ENCODE results near the gene TAGLN. TPM values are rescaled to one million over a fixed set of nuclear protein-coding genes. Genes with fewer than 3 reads are reported as not detected.
A peak's percentile ranks its signal among the peaks of the same experiment; 100 is the strongest.

TAGLN gene
- total RNA-seq, 1 donor from 2014 or later = 17.9 TPM

DNA sequence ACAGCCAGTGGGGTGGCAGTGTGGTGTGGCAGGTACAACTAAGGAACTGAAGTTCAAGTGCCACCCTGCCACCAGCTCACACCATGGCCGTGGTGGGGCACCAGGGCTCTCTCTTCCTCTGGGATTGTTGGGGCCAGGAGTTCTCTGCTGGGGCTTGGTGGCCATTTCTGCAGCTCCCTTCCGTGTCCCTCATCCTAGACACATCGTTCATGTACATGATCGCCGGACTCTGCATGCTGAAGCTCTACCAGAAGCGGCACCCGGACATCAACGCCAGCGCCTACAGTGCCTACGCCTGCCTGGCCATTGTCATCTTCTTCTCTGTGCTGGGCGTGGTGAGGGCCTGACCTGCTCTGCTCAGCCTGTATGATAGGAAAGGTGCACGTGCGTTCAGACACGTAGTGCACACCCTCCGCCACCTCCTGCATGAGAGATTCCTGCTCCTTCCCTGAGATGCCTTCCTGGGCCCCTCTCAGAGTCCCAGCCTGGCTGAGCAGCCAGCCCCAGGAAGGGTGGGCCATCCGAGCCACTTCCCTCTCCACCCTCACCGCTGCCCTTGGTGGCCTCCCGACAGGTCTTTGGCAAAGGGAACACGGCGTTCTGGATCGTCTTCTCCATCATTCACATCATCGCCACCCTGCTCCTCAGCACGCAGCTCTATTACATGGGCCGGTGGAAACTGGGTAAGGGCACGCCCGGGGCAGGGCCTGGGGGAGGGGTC is 7.3 kb upstream of the TAGLN start:
- ChIA-PET POLR2A (interaction anchor here (0.6 to 4.5 kb wide), 4 partner anchors 13 to 261 kb away, joined by 3 to 63 read pairs (median 4); partner anchors contain the start of gene SIDT2), CTCF (no interaction called here)
- no peak for ATAC-seq (ENCODE audit: low read depth)
- intact Hi-C loops (cut with micrococcal nuclease) = no loop called here
- Mint-ChIP-seq H3K27ac (peak overlapping the region; percentile 46), H3K4me1 (peaks cover 60% of the 10 kb centered on the region), H3K9me3 (no peaks in the 10 kb centered on the region), H3K4me3 (no peak overlapping the region), H3K36me3 (ENCODE audit: low read depth) (peaks cover 85% of the 10 kb centered on the region), H3K27me3 (no peaks in the 10 kb centered on the region)
- TF ChIP-seq, protein P1, sequence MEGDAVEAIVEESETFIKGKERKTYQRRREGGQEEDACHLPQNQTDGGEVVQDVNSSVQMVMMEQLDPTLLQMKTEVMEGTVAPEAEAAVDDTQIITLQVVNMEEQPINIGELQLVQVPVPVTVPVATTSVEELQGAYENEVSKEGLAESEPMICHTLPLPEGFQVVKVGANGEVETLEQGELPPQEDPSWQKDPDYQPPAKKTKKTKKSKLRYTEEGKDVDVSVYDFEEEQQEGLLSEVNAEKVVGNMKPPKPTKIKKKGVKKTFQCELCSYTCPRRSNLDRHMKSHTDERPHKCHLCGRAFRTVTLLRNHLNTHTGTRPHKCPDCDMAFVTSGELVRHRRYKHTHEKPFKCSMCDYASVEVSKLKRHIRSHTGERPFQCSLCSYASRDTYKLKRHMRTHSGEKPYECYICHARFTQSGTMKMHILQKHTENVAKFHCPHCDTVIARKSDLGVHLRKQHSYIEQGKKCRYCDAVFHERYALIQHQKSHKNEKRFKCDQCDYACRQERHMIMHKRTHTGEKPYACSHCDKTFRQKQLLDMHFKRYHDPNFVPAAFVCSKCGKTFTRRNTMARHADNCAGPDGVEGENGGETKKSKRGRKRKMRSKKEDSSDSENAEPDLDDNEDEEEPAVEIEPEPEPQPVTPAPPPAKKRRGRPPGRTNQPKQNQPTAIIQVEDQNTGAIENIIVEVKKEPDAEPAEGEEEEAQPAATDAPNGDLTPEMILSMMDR (IDR thresholded peaks at IDR 0.05) = no peak
- DNase-seq = no peak

DNA sequence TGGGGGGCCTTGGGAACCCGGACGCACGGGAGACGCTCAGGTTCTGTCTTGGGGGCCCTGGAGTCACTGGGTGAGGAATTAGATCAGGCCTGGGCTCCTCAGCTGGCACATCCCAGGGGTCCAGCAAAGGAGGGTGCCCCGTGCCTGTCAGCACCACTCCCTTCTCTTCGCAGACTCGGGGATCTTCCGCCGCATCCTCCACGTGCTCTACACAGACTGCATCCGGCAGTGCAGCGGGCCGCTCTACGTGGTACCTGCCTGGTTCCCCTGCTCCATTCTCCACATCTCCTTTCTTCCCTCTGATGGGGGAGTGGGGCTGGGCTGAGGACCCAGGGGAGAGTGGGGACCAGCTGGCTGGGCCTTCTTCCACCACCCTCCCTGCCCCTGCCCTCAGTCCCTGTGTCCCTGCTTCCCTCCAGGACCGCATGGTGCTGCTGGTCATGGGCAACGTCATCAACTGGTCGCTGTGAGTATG is 6.7 kb upstream of the TAGLN start:
- Mint-ChIP-seq H3K27ac (peak overlapping the region; percentile 61), H3K27me3 (no peaks in the 10 kb centered on the region), H3K4me1 (peaks cover 58% of the 10 kb centered on the region), H3K9me3 (no peaks in the 10 kb centered on the region), H3K4me3 (no peak overlapping the region), H3K36me3 (ENCODE audit: low read depth) (peaks cover 83% of the 10 kb centered on the region)
- ChIA-PET POLR2A (interaction anchor here (1.1 kb wide), 1 partner anchor 38 kb away, joined by 5 read pairs; no protein-coding TSS in a partner anchor), CTCF (interaction anchor here (2.0 kb wide), 1 partner anchor 11 kb away, joined by 5 read pairs; no protein-coding TSS in a partner anchor)
- TF ChIP-seq, protein P1 (IDR thresholded peaks at IDR 0.05) = no peak
- intact Hi-C loops (cut with micrococcal nuclease) = no loop called here
- no peak for DNase-seq
- ATAC-seq (ENCODE audit: low read depth) = no peak

DNA sequence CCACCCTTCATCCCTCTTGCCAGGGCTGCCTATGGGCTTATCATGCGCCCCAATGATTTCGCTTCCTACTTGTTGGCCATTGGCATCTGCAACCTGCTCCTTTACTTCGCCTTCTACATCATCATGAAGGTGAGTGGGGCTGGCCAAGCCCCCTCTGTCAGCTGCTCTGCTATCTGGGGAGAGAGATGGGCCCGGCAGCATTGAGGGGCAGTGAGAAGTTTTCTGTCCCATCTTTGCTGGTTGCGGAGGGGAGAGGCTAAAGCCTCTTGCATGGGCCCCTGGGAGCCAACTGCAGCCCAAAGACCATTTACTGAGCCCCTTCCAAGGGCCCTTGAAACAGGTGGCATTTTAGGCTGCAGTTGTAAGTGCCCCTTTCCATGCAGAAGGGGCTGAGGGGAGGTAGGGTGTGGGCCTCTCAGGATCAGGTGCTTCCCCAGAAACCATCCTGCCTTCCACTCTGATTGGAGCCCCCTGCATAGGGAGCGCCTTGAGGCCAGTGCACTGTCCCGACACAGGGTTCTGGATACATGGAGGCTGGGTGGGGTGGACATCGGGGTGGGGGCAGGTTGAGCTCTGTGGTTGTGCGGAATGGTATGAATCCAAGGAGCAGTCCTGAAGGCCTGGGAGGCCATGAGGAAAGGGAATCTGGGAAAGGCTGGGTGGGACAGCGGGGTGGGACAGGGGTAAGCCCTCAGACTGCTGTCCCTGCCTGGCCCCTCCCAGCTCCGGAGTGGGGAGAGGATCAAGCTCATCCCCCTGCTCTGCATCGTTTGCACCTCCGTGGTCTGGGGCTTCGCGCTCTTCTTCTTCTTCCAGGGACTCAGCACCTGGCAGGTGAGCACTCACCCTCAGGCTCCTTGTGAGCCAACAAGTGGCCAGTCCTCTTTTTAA is 5.8 kb upstream of the TAGLN start:
- DNase-seq = no peak
- no peak for ATAC-seq (ENCODE audit: low read depth)
- ChIA-PET CTCF (interaction anchor here (2.0 kb wide), 1 partner anchor 12 kb away, joined by 5 read pairs; no protein-coding TSS in a partner anchor), POLR2A (interaction anchor here (0.8 to 2.9 kb wide), 5 partner anchors 11 to 49 kb away, joined by 3 to 12 read pairs (median 3); partner anchors contain the start of gene PAFAH1B2)
- intact Hi-C loops (cut with micrococcal nuclease) = no loop called here
- Mint-ChIP-seq H3K4me1 (peaks cover 58% of the 10 kb centered on the region), H3K4me3 (no peak overlapping the region), H3K36me3 (ENCODE audit: low read depth) (peaks cover 81% of the 10 kb centered on the region), H3K27me3 (no peaks in the 10 kb centered on the region), H3K9me3 (no peaks in the 10 kb centered on the region), H3K27ac (peak overlapping the region; percentile 61)
- TF ChIP-seq, protein P1 (IDR thresholded peaks at IDR 0.05) = no peak

DNA sequence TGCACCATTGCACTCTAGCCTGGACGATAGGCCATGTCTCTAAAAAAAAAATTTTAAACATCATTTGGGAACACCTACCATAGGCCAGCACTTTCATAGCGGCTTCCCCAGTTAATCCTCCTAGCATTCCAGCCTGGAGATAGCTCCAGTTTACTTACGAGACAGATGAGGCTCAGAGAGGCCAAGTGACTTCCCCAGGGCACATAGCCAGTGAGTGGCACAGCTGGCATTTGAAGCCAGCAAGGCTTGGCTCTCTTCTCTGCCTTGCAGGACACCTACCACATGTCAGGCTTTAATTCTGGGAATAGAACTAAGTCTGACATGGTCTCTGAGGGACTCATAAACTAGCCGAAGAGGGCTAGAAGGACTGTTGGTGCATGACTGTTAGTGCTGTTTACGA is 4.9 kb upstream of the TAGLN start:
- H3K27ac Mint-ChIP-seq = no peak overlapping the region
- H3K9me3 Mint-ChIP-seq = no peaks in the 10 kb centered on the region
- no peak for DNase-seq
- ChIA-PET CTCF (interaction anchor here (1.4 to 2.0 kb wide), 2 partner anchors 13 to 36 kb away, joined by 4 to 5 read pairs; no protein-coding TSS in a partner anchor), POLR2A (interaction anchor here (1.2 to 2.9 kb wide), 3 partner anchors 12 to 50 kb away, joined by 3 to 12 read pairs (median 3); partner anchors contain the start of gene PAFAH1B2)
- peaks cover 75% of the 10 kb centered on the region for H3K36me3 Mint-ChIP-seq (ENCODE audit: low read depth)
- no peaks in the 10 kb centered on the region for H3K27me3 Mint-ChIP-seq
- ATAC-seq (ENCODE audit: low read depth) = no peak
- intact Hi-C loops (cut with micrococcal nuclease) = no loop called here
- TF ChIP-seq, protein P1 (IDR thresholded peaks at IDR 0.05) = no peak
- no peak overlapping the region for H3K4me3 Mint-ChIP-seq
- peaks cover 51% of the 10 kb centered on the region for H3K4me1 Mint-ChIP-seq

All from activated B cell treated with CpG ODN at 0.5 μM for 24 hours (primary cell).